Retinal pigment epithelial cell (primary cell): ENCODE measurements around the gene RIOX2.

ENCODE experiments used
- DNase-seq: peaks from one replicate; pipeline ENCODE4 v3.0.0-alpha.2; 2010; ENCODE audit warnings: low read depth
- H3K4me3 ChIP-seq: 2 replicates; pipeline ENCODE4 v1.5.1; 2011; ENCODE audit warnings: mild to moderate bottlenecking, low read length, control low read depth, moderate library complexity
- TF ChIP-seq, protein P1 (sequence below): conservative IDR thresholded peaks from 2 replicates; pipeline ENCODE4 v1.5.1; 2011; ENCODE audit warnings: low read depth, low read length, control low read depth, inconsistent platforms

The RIOX2 gene

GRCh38 chr3:97948351-97949109 is 23.7 kb downstream of the RIOX2 start:
- TF ChIP-seq, protein P1, sequence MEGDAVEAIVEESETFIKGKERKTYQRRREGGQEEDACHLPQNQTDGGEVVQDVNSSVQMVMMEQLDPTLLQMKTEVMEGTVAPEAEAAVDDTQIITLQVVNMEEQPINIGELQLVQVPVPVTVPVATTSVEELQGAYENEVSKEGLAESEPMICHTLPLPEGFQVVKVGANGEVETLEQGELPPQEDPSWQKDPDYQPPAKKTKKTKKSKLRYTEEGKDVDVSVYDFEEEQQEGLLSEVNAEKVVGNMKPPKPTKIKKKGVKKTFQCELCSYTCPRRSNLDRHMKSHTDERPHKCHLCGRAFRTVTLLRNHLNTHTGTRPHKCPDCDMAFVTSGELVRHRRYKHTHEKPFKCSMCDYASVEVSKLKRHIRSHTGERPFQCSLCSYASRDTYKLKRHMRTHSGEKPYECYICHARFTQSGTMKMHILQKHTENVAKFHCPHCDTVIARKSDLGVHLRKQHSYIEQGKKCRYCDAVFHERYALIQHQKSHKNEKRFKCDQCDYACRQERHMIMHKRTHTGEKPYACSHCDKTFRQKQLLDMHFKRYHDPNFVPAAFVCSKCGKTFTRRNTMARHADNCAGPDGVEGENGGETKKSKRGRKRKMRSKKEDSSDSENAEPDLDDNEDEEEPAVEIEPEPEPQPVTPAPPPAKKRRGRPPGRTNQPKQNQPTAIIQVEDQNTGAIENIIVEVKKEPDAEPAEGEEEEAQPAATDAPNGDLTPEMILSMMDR: no peak
- no peak overlapping the region for H3K4me3 ChIP-seq
- DNase-seq: no peak

GRCh38 chr3:97942801-97943546 is 29.3 kb downstream of the RIOX2 start:
- no peak for DNase-seq
- H3K4me3 ChIP-seq: no peak overlapping the region
- TF ChIP-seq, protein P1: no peak

GRCh38 chr3:97940034-97940433 is 32.2 kb downstream of the RIOX2 start:
- TF ChIP-seq, protein P1: no peak
- no peak for DNase-seq
- H3K4me3 ChIP-seq: no peak overlapping the region

GRCh38 chr3:97939401-97939800 is 32.8 kb downstream of the RIOX2 start:
- TF ChIP-seq, protein P1: no peak
- no peak for DNase-seq
- no peak overlapping the region for H3K4me3 ChIP-seq

GRCh38 chr3:97938444-97938843 is 33.8 kb downstream of the RIOX2 start:
- DNase-seq: no peak
- H3K4me3 ChIP-seq: no peak overlapping the region
- TF ChIP-seq, protein P1: no peak

DNA sequence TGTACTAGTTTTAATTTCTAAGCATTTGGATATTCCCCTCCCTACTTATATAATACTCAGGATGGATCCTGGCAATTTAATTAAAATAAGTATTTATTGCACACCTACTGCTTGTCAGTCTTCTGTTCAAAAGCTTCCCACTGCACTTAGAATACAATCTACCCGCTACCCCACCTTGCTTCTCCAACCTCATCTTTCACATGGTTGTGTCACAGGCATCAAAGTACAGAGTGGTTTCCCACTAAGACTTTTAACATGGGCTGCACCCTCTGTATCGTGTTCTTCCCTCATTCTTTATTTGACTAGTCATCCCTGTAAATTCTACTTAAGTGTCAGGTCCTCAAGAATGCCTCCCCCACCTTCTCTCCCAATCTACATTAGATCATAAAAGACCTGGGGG is 35.0 kb downstream of the RIOX2 start:
- DNase-seq: no peak
- TF ChIP-seq, protein P1: no peak
- no peak overlapping the region for H3K4me3 ChIP-seq

DNA sequence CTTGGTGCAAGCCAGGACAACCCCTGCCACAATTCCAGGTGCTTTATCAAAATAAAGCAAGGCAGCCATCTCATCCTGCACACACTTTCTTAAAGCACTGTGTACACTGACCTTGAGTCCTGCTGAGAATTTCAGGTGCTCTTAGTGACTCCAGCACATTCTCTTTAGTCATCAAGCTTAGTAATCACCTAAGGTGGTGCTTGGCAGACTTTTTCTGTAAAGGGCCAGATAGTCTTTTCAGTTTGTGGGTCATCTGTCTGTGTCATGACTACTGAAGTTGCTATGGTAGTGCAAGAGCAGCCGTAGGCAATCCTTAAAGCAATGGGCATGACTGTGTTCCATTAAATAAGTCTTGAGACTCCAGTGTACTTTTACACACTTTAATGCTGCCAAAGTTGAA is 36.4 kb downstream of the RIOX2 start:
- TF ChIP-seq, protein P1: no peak
- DNase-seq: no peak
- H3K4me3 ChIP-seq: no peak overlapping the region
